Measurements from ENCODE around the gene ZNRF3.
"Not testable (repeated sequence)": the region's sequence is repeated elsewhere in the genome, so short reads cannot be mapped to it uniquely, and the experiment has no call there.

ZNRF3 gene

GRCh38 chr22:29072979-29073617 is 189.7 kb downstream of the ZNRF3 start, which contains the start of gene KREMEN1:
Gene KREMEN1, plus strand, starts transcription at chr22:29073035. Its CDS starts 96 bp downstream, at chr22:29073131.
- H3K9me3 Mint-ChIP-seq: no peaks in the 10 kb centered on the region
- DNase-seq (ENCODE audit: low spot score in 2 of 2) (no peak), ATAC-seq (replicated peaks; ENCODE audit: extremely low read depth, poor library complexity, severe bottlenecking) (peak; percentile 8)
- peaks cover 19% of the 10 kb centered on the region for H3K4me1 Mint-ChIP-seq
- H3K36me3 Mint-ChIP-seq (ENCODE audit: insufficient read depth): peaks cover 1% of the 10 kb centered on the region
- H3K4me3 Mint-ChIP-seq: peak within 1 kb of the TSS; percentile 67
- H3K27me3 Mint-ChIP-seq: peaks cover 79% of the 10 kb centered on the region
- H3K27ac Mint-ChIP-seq (ENCODE audit: low read depth): no peak within 1 kb of the TSS

GRCh38 chr22:29073618-29074275 is 190.4 kb downstream of the ZNRF3 start:
- DNase-seq (ENCODE audit: low spot score in 2 of 2): no peak
- Mint-ChIP-seq H3K27ac (ENCODE audit: low read depth) (no peak overlapping the region), H3K4me1 (peaks cover 20% of the 10 kb centered on the region)

GRCh38 chr22:29074276-29074772 is 191.0 kb downstream of the ZNRF3 start:
- ATAC-seq (replicated peaks; ENCODE audit: extremely low read depth, poor library complexity, severe bottlenecking) (no peak), DNase-seq (ENCODE audit: low spot score in 2 of 2) (no peak)
- H3K36me3 Mint-ChIP-seq (ENCODE audit: insufficient read depth): peaks cover 1% of the 10 kb centered on the region
- no peaks in the 10 kb centered on the region for H3K9me3 Mint-ChIP-seq
- peak overlapping the region; percentile 61 for H3K4me3 Mint-ChIP-seq
- peaks cover 26% of the 10 kb centered on the region for H3K4me1 Mint-ChIP-seq
- peaks cover 87% of the 10 kb centered on the region for H3K27me3 Mint-ChIP-seq
- no peak overlapping the region for H3K27ac Mint-ChIP-seq (ENCODE audit: low read depth)

More at GRCh38 chr22:29073618-29074275, 190.4 kb downstream of the ZNRF3 start:
- peaks cover 1% of the 10 kb centered on the region for H3K36me3 Mint-ChIP-seq (ENCODE audit: insufficient read depth)
- H3K9me3 Mint-ChIP-seq: no peaks in the 10 kb centered on the region
- peaks cover 85% of the 10 kb centered on the region for H3K27me3 Mint-ChIP-seq
- no peak for ATAC-seq (replicated peaks; ENCODE audit: extremely low read depth, poor library complexity, severe bottlenecking)
- peak overlapping the region; percentile 61 for H3K4me3 Mint-ChIP-seq

- Mint-ChIP-seq H3K36me3 (ENCODE audit: insufficient read depth) (peaks cover 1% of the 10 kb centered on the region), H3K27me3 (peaks cover 77% of the 10 kb centered on the region), H3K4me1 (peaks cover 23% of the 10 kb centered on the region), H3K4me3 (no peak overlapping the region), H3K27ac (ENCODE audit: low read depth) (no peak overlapping the region), H3K9me3 (no peaks in the 10 kb centered on the region)
- no peak for ATAC-seq (replicated peaks; ENCODE audit: extremely low read depth, poor library complexity, severe bottlenecking)
- no peak for DNase-seq (ENCODE audit: low spot score in 2 of 2)
These were observed 194.9 kb downstream of the ZNRF3 start for GRCh38 chr22:29078036-29078868.

GRCh38 chr22:29078869-29079207 is 195.5 kb downstream of the ZNRF3 start:
- peaks cover 21% of the 10 kb centered on the region for H3K4me1 Mint-ChIP-seq
- peaks cover 81% of the 10 kb centered on the region for H3K27me3 Mint-ChIP-seq
- no peak overlapping the region for H3K27ac Mint-ChIP-seq (ENCODE audit: low read depth)
- H3K4me3 Mint-ChIP-seq: no peak overlapping the region
- H3K9me3 Mint-ChIP-seq: no peaks in the 10 kb centered on the region
- no peak for DNase-seq (ENCODE audit: low spot score in 2 of 2)
- ATAC-seq (replicated peaks; ENCODE audit: extremely low read depth, poor library complexity, severe bottlenecking): no peak
- peaks cover 1% of the 10 kb centered on the region for H3K36me3 Mint-ChIP-seq (ENCODE audit: insufficient read depth)

- H3K36me3 Mint-ChIP-seq (ENCODE audit: insufficient read depth): peaks cover 1% of the 10 kb centered on the region
- no peaks in the 10 kb centered on the region for H3K9me3 Mint-ChIP-seq
- H3K4me1 Mint-ChIP-seq: peaks cover 17% of the 10 kb centered on the region
- no peak for ATAC-seq (replicated peaks; ENCODE audit: extremely low read depth, poor library complexity, severe bottlenecking)
- peaks cover 81% of the 10 kb centered on the region for H3K27me3 Mint-ChIP-seq
- no peak overlapping the region for H3K4me3 Mint-ChIP-seq
- H3K27ac Mint-ChIP-seq (ENCODE audit: low read depth): no peak overlapping the region
- DNase-seq (ENCODE audit: low spot score in 2 of 2): peak in 1 of 2 donors; percentile 20
These were observed 196.0 kb downstream of the ZNRF3 start for GRCh38 chr22:29079218-29079901.

GRCh38 chr22:29080106-29080975 is 197.0 kb downstream of the ZNRF3 start:
- Mint-ChIP-seq H3K4me1 (peaks cover 17% of the 10 kb centered on the region), H3K27me3 (peaks cover 80% of the 10 kb centered on the region), H3K27ac (ENCODE audit: low read depth) (no peak overlapping the region), H3K9me3 (no peaks in the 10 kb centered on the region), H3K36me3 (ENCODE audit: insufficient read depth) (peaks cover 1% of the 10 kb centered on the region), H3K4me3 (no peak overlapping the region)
- no peak for ATAC-seq (replicated peaks; ENCODE audit: extremely low read depth, poor library complexity, severe bottlenecking)
- no peak for DNase-seq (ENCODE audit: low spot score in 2 of 2)

- Mint-ChIP-seq H3K9me3 (no peaks in the 10 kb centered on the region), H3K27me3 (peaks cover 67% of the 10 kb centered on the region), H3K4me1 (peaks cover 17% of the 10 kb centered on the region), H3K36me3 (ENCODE audit: insufficient read depth) (peaks cover 1% of the 10 kb centered on the region), H3K27ac (ENCODE audit: low read depth) (no peak overlapping the region), H3K4me3 (no peak overlapping the region)
- no peak for ATAC-seq (replicated peaks; ENCODE audit: extremely low read depth, poor library complexity, severe bottlenecking)
- no peak for DNase-seq (ENCODE audit: low spot score in 2 of 2)
These were observed 198.3 kb downstream of the ZNRF3 start for GRCh38 chr22:29081517-29082236.

- H3K27me3 Mint-ChIP-seq: peaks cover 55% of the 10 kb centered on the region
- DNase-seq (ENCODE audit: low spot score in 2 of 2): no peak
- H3K27ac Mint-ChIP-seq (ENCODE audit: low read depth): no peak overlapping the region
- peaks cover 17% of the 10 kb centered on the region for H3K4me1 Mint-ChIP-seq
- ATAC-seq (replicated peaks; ENCODE audit: extremely low read depth, poor library complexity, severe bottlenecking): no peak
- peaks cover 1% of the 10 kb centered on the region for H3K36me3 Mint-ChIP-seq (ENCODE audit: insufficient read depth)
- H3K9me3 Mint-ChIP-seq: no peaks in the 10 kb centered on the region
- no peak overlapping the region for H3K4me3 Mint-ChIP-seq
These were observed 199.6 kb downstream of the ZNRF3 start for GRCh38 chr22:29082826-29083545.

GRCh38 chr22:29083576-29083932 is 200.2 kb downstream of the ZNRF3 start:
- not testable (repeated sequence) for H3K4me3 Mint-ChIP-seq; DNase-seq (ENCODE audit: low spot score in 2 of 2); H3K27ac Mint-ChIP-seq (ENCODE audit: low read depth); H3K9me3 Mint-ChIP-seq; H3K36me3 Mint-ChIP-seq (ENCODE audit: insufficient read depth); ATAC-seq (replicated peaks; ENCODE audit: extremely low read depth, poor library complexity, severe bottlenecking)
- Mint-ChIP-seq H3K4me1 (peaks cover 17% of the 10 kb centered on the region), H3K27me3 (peaks cover 52% of the 10 kb centered on the region)

Measured in central memory CD8-positive, alpha-beta T cell (primary cell).